GM21723 (cell line): ENCODE measurements around the gene LDB2.

Experiments
- ATAC-seq: cut with Tn5 transposase; IDR thresholded peaks from one replicate; pipeline ENCODE4 v1.9.1; 2021; ENCODE audit warnings: mild to moderate bottlenecking, moderate library complexity; ENCODE audit not compliant: unreplicated experiment

Gene LDB2

GRCh38 chr4:16692961-16693506 is 205.4 kb downstream of the LDB2 start:
- no peak for ATAC-seq

GRCh38 chr4:16692524-16692923 is 205.9 kb downstream of the LDB2 start:
- no peak for ATAC-seq

GRCh38 chr4:16692046-16692445 is 206.4 kb downstream of the LDB2 start:
- ATAC-seq, result no peak

- no peak for ATAC-seq
Observed at GRCh38 chr4:16691450-16691849, 207.0 kb downstream of the LDB2 start.

DNA sequence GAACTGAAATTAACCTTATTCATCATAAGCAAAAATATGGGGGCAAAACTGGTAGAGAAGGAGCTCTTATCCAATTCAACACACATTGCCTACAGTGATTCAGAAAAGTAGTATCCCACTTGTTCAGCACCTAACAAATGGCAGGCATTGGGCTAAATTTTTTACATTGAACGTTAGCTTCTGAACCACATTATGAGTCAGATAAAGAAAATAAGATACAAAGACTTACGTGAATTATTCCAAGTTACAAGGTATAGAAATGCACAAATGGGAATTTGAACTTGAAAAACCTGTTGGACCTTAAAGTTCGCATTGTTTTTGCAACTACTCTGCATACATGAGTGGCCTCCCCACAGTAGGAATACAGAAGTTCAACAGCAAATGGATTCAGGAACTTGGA is 210.6 kb downstream of the LDB2 start:
- ATAC-seq, result no peak

GRCh38 chr4:16687011-16687410 is 211.4 kb downstream of the LDB2 start:
- ATAC-seq, result no peak

- no peak for ATAC-seq
Observed at GRCh38 chr4:16686195-16686594, 212.2 kb downstream of the LDB2 start.

DNA sequence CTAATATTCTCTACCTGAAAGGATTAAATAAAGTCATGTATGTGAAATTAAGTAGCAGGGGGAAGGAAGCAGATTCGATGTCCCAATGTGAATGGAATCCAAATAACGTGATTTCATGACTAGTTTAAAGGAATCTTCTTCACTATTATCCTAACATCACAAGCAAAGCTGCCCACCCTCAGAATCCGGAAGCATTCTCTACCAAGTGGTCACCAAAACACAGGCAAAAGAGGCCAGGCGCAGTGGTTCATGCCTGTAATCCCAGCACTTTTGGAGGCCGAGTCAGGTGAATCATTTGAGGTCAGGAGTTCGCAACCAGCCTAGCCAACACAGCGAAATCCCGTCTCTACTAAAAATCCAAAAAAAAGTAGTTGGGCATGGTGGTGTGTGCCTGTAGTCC is 212.9 kb downstream of the LDB2 start:
- no peak for ATAC-seq

DNA sequence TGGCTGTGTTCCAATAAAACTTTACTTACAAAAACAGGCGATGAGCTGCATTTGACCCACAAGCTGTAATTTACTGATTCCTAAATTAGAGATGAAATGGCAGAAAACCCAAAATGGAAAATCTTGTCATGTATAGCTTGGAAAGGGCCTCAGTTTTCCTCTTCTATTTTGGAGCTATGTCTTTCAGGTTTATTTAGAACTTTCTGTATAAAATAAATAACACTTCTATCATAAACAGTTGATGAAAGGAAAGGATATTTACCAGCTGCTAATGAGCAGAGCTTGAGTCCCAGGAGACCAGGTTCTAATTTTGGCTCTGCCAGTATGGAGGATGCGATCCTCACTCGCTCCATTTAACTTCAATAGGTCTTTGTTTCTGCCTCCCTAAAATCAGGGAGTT is 213.5 kb downstream of the LDB2 start:
- ATAC-seq, result no peak

GRCh38 chr4:16684097-16684496 is 214.3 kb downstream of the LDB2 start:
- no peak for ATAC-seq

DNA sequence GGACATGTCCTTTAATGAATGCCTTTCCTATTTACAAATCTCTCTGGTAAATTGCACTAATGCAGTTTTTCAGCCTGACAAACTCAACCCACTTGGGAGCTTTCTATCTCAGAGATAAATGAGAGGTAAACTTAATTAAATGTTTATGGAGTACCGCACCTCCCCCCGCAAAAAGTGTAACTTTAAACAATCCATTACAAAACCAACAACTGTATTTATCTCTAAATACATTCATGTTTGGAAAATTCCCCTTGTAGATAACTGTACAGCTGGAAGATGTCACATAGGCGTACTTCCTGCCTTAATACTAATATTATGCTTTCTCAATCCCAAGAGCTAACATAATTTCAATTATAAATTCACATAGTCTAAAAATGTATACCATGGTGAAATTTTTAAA is 215.5 kb downstream of the LDB2 start:
- ATAC-seq, result no peak

DNA sequence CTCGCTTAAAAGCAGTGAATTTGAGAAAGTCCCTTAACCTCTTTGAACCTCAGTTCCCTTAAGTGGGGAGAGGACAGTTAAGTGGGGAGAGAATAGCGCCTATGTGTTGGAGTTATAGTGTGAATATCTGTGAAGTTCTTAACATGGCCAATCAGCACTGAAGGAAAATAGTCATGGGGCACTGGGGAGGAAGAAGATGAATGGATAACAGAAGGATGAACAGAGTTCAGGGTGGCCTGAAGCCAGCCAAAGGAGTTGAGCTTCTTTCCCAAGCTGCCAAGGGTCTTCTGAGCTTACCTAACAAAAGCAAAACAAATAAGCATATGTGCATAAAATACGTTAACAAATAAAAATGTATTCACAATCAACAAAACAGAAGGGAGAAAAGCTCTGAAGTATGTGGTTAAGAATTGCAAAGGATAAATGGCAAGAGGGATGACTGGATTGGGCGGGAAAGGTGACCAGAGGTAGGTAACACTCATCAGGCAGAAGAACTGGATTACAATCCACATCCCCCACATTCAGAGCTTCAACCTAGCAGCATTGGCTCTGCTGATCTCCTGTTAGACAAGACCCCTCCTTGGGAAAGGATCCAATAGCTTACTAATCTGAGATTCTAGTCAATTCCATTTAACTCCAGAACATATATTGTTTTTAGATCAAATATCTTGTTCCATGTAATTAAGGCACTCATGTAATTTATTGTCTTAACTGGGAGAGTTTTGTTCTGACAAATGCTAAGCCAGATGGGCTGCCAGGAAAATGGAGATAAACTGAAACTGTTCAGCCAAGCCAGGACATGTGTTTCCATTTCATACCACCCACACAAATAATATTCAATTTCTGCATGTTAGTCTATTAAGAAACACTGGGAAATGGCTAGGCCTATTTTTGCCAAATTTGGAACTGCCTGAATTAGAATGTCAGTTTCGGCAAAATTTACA is 221.2 kb downstream of the LDB2 start:
- ATAC-seq, result no peak

- no peak for ATAC-seq
Observed at GRCh38 chr4:16676230-16676770, 222.1 kb downstream of the LDB2 start.

DNA sequence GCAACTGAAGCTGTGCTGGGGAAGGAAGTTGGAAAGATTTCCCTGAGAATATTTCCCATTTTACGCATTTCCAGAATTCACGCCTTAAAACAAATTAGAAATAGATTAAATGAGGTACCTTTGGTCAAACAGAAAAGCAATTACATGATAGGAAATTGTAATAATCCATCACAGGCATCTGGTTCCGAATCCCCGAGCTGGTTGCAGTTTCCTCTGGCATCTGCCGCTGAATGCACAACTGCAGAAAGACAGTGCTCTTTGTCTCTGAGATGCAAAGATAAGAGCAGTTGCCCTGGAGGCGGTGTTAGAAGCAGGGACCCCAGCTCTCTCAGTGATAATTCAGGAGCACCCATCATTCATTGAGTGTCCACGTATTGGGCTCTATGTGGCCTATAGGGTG is 224.4 kb downstream of the LDB2 start:
- no peak for ATAC-seq

DNA sequence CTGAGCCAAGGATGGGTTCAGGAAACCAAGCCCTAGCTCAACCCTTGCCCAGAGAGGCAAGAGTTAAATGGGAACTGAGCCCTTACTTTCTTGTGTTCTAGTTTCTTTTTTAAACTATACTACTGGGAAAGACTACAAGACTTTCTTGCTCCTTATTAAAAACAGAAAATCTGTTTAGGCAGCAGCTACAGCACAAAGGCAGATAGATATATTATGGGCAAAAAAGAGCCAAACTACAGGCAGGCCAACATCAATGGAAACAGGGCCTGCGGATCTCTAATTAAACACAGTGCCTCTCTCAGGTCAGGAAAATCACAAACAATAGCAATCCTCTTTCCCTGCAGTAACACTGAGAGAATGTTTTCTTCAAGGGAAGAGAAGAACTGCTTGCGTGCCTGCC is 226.0 kb downstream of the LDB2 start:
- ATAC-seq, result no peak

- no peak for ATAC-seq
Observed at GRCh38 chr4:16671741-16672140, 226.7 kb downstream of the LDB2 start.

GRCh38 chr4:16670727-16671126 is 227.7 kb downstream of the LDB2 start:
- no peak for ATAC-seq

- no peak for ATAC-seq
Observed at GRCh38 chr4:16669036-16669435, 229.4 kb downstream of the LDB2 start.

DNA sequence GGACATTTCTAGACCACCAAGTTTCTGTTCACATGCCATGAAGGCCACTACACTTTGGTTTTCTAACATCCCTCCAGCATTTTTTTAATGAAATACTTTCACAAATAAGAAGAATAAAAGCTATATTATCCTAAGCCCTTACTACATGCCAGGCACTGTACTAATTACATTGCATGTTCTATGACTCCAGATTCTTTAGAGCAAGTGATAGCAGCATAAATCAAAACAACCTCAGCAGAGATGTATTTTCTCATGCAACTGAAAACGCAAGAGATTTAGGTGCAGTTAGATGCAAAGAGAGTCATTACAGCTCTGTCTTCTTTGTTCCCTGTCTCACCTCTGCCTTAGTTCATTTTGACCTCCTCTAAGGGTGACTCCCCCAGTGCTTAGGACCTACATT is 230.0 kb downstream of the LDB2 start:
- ATAC-seq, result no peak

GRCh38 chr4:16667464-16667863 is 231.0 kb downstream of the LDB2 start:
- no peak for ATAC-seq

DNA sequence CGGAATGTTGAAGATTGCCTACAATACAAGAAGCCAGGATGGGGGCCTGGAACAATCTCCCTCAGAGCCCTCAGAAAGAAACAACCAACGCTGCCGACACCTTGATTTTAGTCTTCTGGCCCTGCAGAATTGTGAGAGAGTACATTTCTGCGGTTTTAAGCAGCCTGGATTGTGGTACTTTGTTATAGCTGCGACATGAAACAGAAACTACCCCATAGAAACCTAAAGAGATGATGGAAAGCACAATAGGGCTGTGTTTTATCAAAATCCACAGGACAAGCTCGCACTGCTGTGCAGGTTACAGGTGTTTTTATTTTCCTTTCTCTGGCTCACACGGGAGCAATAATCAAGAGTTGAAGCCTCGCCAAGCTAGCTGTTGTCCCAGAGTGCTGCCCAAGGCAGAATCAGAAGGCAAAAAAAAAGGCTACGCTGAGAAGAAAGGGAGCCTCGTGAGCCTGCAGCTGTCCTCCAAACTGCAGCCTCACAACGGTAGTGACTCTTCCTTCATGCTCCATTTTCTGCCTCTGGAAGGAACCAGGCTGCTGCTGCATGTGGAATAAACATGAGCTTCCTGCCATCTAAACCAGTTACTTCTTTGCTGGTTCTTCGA is 232.4 kb downstream of the LDB2 start:
- no peak for ATAC-seq

DNA sequence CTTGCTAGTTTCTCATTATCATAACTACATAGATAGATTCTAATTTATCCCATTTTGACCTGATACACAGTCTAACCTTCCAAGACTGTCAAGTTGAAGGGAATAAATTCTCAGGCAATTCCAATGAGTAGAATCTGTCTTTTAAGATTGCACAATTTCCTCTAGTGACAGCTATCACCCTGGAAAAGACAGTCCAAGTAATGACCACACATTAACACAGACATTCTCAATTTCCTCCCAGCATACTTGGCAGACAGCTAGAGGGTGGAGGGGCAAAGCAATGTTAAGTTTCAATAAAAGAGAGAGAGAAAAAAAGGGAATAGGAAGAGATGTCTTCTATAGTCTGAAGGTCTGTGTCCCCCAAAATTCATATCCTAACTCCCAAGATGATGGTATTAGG is 234.7 kb downstream of the LDB2 start:
- no peak for ATAC-seq
